ENCODE data around the gene MAGEA11. TPM values are rescaled to one million over a fixed set of nuclear protein-coding genes. Genes with fewer than 3 reads are reported as not detected.
"Not testable (repeated sequence)": the region's sequence is repeated elsewhere in the genome, so short reads cannot be mapped to it uniquely, and the experiment has no call there.

The MAGEA11 gene
- total and polyA plus RNA-seq, 2 of the 8 experiments (the other 6 are each of a cell fraction or from before 2014, with no cell fraction given), result not detected

GRCh38 chrX:149758715-149759078, 46.8 kb downstream of the MAGEA11 start:
- H3K79me2 ChIP-seq (ENCODE audit: control insufficient read depth in 1 of 2, insufficient read depth in 2 of 2, low read length in 2 of 2); H3K4me2 ChIP-seq (ENCODE audit: insufficient read depth in 1 of 2, low read depth in 2 of 2, low read length in 2 of 2); H2BK12ac ChIP-seq (ENCODE audit: low read depth, low read length); H4K5ac ChIP-seq (ENCODE audit: insufficient read length, low read depth, low read length); H3K14ac ChIP-seq (ENCODE audit: insufficient read length); H3K27ac ChIP-seq (ENCODE audit: low read depth, low read length); POLR2A ChIA-PET (ENCODE audit: partially characterized antibody); H3K56ac ChIP-seq (replicated peaks; ENCODE audit: insufficient read length, low read depth, low read length); H2BK15ac ChIP-seq (ENCODE audit: low read length); H3K4me3 ChIP-seq (ENCODE audit: extremely low read depth in 1 of 4, insufficient read depth in 2 of 4, low read depth in 3 of 4, low read length in 4 of 4); H3K23me2 ChIP-seq (ENCODE audit: low read depth, low read length); H2BK120ac ChIP-seq (replicated peaks; ENCODE audit: low read depth, low read length); H3K4ac ChIP-seq (replicated peaks; ENCODE audit: insufficient read length, low read depth, low read length); H4K8ac ChIP-seq (ENCODE audit: extremely low read depth, insufficient read depth, low read length); H3K18ac ChIP-seq (ENCODE audit: extremely low read depth, low read length); H2AK5ac ChIP-seq (ENCODE audit: low read depth, low read length); H4K20me1 ChIP-seq (replicated peaks in 1 of 2; ENCODE audit: control insufficient read depth in 1 of 2, insufficient read depth in 2 of 2, low read length in 2 of 2); FAIRE-seq; H2BK20ac ChIP-seq (ENCODE audit: low read length); H3K27me3 ChIP-seq (replicated peaks in 1 of 4; ENCODE audit: control insufficient read depth in 3 of 4, extremely low read depth in 1 of 4, insufficient read depth in 3 of 4, low read length in 3 of 4); H3K79me1 ChIP-seq (ENCODE audit: low read depth, low read length); H2BK5ac ChIP-seq (ENCODE audit: low read depth, low read length); H3K23ac ChIP-seq (ENCODE audit: insufficient read length); H3K4me1 ChIP-seq (replicated peaks in 1 of 4; ENCODE audit: control insufficient read depth in 3 of 4, insufficient read depth in 4 of 4, low read length in 3 of 4); H3K36me3 ChIP-seq (ENCODE audit: control insufficient read depth in 2 of 4, insufficient read depth in 4 of 4, low read length in 3 of 4); CTCF ChIA-PET (ENCODE audit: partially characterized antibody); H3K9me3 ChIP-seq (ENCODE audit: insufficient read depth in 2 of 2, low read depth in 1 of 2, low read length in 1 of 2); DNase-seq (ENCODE audit: low read depth in 1 of 2, low spot score in 2 of 2); H2AFZ ChIP-seq (ENCODE audit: low read length); H4K91ac ChIP-seq (replicated peaks; ENCODE audit: insufficient read length, low read length); H3K9ac ChIP-seq (replicated peaks in 1 of 4; ENCODE audit: extremely low read depth in 1 of 4, low read depth in 3 of 4, low read length in 3 of 4): not testable (repeated sequence)
- 100% methylated on average over 1 of the region's 17 CpGs; no CpG with 5 or more reads in 1 of the 2 experiments for WGBS, 2 experiments (ENCODE audit: extremely low coverage in 1 of 2, insufficient coverage in 1 of 2, insufficient read length in 1 of 2, insufficient replicate concordance in 2 of 2, low coverage in 1 of 2, low lambda C conversion rate in 2 of 2, missing lambda C conversion rate in 1 of 2)
